Measurements from ENCODE around the gene TEKT2.

DNA sequence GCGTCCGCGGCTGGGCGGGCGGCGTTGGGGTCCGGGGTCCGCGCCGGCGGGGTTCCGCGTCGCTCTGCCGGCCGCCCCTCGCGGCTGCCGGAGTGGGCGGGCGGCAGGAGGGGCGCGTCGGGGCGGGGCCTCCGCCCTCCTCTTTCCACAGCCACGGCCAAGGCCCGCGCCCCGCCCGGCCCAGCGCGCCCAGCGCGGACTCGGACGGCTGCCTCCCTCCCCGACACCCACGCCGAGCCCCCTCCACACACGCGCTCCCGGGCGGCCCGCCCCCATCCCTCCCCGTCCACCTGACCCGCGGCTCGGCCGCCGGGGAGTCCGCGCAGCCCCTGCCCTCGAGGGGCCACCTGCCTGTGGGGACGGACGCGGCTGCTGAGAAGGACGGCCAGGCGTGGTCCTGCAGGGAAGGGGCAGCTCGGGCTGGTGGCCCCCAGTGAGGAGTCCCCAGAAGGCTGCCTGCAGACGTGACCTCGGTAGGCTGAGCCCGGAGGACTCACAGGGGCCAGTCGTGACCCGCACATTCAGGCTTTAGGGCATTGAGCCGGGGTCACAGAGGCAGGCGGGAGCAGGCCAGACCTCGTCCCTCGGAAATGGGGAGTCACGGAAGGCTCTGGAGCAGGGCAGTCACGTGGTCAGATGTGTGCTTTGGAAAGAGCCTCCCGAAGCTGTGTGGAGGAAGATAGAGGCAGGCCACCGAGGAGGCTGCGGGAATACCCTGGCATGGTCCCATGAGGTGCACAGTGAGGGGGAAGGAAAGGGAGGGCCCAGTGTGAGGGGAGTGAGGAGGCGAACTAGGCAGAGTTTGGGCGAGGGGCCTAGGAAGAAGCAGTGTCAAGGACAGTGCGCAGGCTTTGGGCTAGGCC is 41.5 kb downstream of the TEKT2 start, which contains the start of gene COL8A2:
- TF ChIP-seq CHD2 (IDR thresholded peaks at IDR 0.05; ENCODE audit: low read length) (no peak), CHD1 (IDR thresholded peaks at IDR 0.05; ENCODE audit: low read depth, low read length) (no peak), POLR2AphosphoS5 (IDR thresholded peaks at IDR 0.05; ENCODE audit: low read depth, low read length) (no peak), YY1 (IDR thresholded peaks at IDR 0.05; ENCODE audit: low read depth, low read length) (no peak), TCF12 (IDR thresholded peaks at IDR 0.05; ENCODE audit: low read depth, low read length) (no peak), EGR1 (IDR thresholded peaks at IDR 0.05; ENCODE audit: borderline replicate concordance, low read depth, low read length) (no peak), EZH2 (IDR thresholded peaks at IDR 0.05; ENCODE audit: low read depth, low read length, severe bottlenecking) (peak; percentile 41), BRCA1 (IDR thresholded peaks at IDR 0.05; ENCODE audit: low read depth, low read length) (no peak), POLR2A (IDR thresholded peaks at IDR 0.05; ENCODE audit: control extremely low read depth in 1 of 2, low read depth in 2 of 2, low read length in 2 of 2) (no peak), CEBPB (IDR thresholded peaks at IDR 0.05; ENCODE audit: low read depth, low read length) (no peak), JUN (IDR thresholded peaks at IDR 0.05; ENCODE audit: low read depth, low read length) (no peak), KDM5A (IDR thresholded peaks at IDR 0.05; ENCODE audit: low read length) (no peak)
- TF ChIP-seq, protein P1, sequence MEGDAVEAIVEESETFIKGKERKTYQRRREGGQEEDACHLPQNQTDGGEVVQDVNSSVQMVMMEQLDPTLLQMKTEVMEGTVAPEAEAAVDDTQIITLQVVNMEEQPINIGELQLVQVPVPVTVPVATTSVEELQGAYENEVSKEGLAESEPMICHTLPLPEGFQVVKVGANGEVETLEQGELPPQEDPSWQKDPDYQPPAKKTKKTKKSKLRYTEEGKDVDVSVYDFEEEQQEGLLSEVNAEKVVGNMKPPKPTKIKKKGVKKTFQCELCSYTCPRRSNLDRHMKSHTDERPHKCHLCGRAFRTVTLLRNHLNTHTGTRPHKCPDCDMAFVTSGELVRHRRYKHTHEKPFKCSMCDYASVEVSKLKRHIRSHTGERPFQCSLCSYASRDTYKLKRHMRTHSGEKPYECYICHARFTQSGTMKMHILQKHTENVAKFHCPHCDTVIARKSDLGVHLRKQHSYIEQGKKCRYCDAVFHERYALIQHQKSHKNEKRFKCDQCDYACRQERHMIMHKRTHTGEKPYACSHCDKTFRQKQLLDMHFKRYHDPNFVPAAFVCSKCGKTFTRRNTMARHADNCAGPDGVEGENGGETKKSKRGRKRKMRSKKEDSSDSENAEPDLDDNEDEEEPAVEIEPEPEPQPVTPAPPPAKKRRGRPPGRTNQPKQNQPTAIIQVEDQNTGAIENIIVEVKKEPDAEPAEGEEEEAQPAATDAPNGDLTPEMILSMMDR (IDR thresholded peaks at IDR 0.05; ENCODE audit: control extremely low read depth in 1 of 3, insufficient read depth in 1 of 3, low read depth in 1 of 3, low read length in 3 of 3) = no peak
- TF ChIP-seq, protein P2, sequence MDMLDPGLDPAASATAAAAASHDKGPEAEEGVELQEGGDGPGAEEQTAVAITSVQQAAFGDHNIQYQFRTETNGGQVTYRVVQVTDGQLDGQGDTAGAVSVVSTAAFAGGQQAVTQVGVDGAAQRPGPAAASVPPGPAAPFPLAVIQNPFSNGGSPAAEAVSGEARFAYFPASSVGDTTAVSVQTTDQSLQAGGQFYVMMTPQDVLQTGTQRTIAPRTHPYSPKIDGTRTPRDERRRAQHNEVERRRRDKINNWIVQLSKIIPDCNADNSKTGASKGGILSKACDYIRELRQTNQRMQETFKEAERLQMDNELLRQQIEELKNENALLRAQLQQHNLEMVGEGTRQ (IDR thresholded peaks at IDR 0.05; ENCODE audit: low read length) = peak; percentile 56; the same call in 1 of the 2 replicates
